K562 (cell line): Measurements from ENCODE around the gene A1BG. TPM values are rescaled to one million over a fixed set of nuclear protein-coding genes. Genes with fewer than 3 reads are reported as not detected.

ENCODE experiments used
- ATF7 ChIP-seq: fragments of 450-650 bp; IDR thresholded peaks from 2 replicates; pipeline ENCODE4 v1.7.1; 2014; ENCODE audit warnings: mild to moderate bottlenecking, moderate library complexity
- FOSL1 ChIP-seq: fragments of 200-800 bp; sonication (Bioruptor generic); conservative IDR thresholded peaks from 2 replicates; pipeline ENCODE4 v1.6.1; 2016; ENCODE audit warnings: missing genetic modification characterization, missing compliant biosample characterization
- MAFG ChIP-seq: fragments of 450-650 bp; conservative IDR thresholded peaks from 2 replicates; pipeline ENCODE4 v1.6.1; 2016; ENCODE audit warnings: missing genetic modification characterization, missing compliant biosample characterization
- PCBP1 ChIP-seq: fragments of 200-400 bp; formaldehyde crosslinking; IDR thresholded peaks from 2 replicates; pipeline ENCODE4 v1.6.1; 2018; ENCODE audit warnings: mild to moderate bottlenecking, low read depth, low read length; ENCODE audit not compliant: poor library complexity, severe bottlenecking
- PHB ChIP-seq: fragments of 250-450 bp; sonication (Bioruptor Pico); IDR thresholded peaks from 2 replicates; pipeline ENCODE4 v1.5.0; 2021
- PHF21A ChIP-seq: fragments of 450-650 bp; IDR thresholded peaks from 2 replicates; pipeline ENCODE4 v1.6.1; 2017; ENCODE audit warnings: low read depth, borderline replicate concordance
- PHTF2 ChIP-seq: fragments of 250-450 bp; sonication (Bioruptor Pico); IDR thresholded peaks from 2 replicates; pipeline ENCODE4 v1.5.0; 2021; ENCODE audit warnings: mild to moderate bottlenecking
- POLR2A ChIP-seq: fragments of 450-650 bp; conservative IDR thresholded peaks from 2 replicates; pipeline ENCODE4 v1.6.1; 2016
- RBM39 ChIP-seq: fragments of 200-400 bp; formaldehyde crosslinking; optimal IDR thresholded peaks from 2 replicates; pipeline ENCODE3; 2018; ENCODE audit warnings: low read depth, low read length
- TARDBP ChIP-seq: fragments of 450-650 bp; IDR thresholded peaks from 2 replicates; pipeline ENCODE4 v1.6.1; 2016
- U2AF2 ChIP-seq: fragments of 200-400 bp; formaldehyde crosslinking; optimal IDR thresholded peaks from 2 replicates; pipeline ENCODE3; 2017; ENCODE audit warnings: low read depth, mild to moderate bottlenecking, low read length
- YBX1 ChIP-seq: fragments of 450-650 bp; IDR thresholded peaks from 2 replicates; pipeline ENCODE4 v1.7.1; 2016; ENCODE audit warnings: mild to moderate bottlenecking
- polyA plus RNA-seq, 8 experiments: library from polyadenylated mRNA; depleted of rRNA in 4 of 8; stranded (reverse) in 5 of 8; unstranded in 3 of 8; fragments of >200 nt; fragmentation: Nextera tagmentation in 2 of 8; fragmentation: Illumina TruSeq in 1 of 8; extraction: Ambion mirVana in 2 of 8; extraction: Trizol in 1 of 8; gene quantifications; 2 replicates each; pipeline versions ENCODE4 v1.2.1 to v1.2.3, GENCODE V29; 2011 to 2014; ENCODE audit warnings: inconsistent platforms in 1 of 8, missing spikeins in 1 of 8
- total RNA-seq, 7 experiments: library from RNA; depleted of rRNA in 6 of 7; stranded (reverse); fragments of >200 nt in 6 of 7; fragmentation: Illumina TruSeq in 2 of 7; extraction: Trizol in 2 of 7; gene quantifications; 2 replicates each; pipeline versions ENCODE4 v1.2.1 to v1.2.3, GENCODE V29; 2011 to 2021; ENCODE audit warnings: low replicate concordance in 1 of 7
- TF ChIP-seq, protein P1 (sequence below): fragments of 250-450 bp; sonication (Bioruptor Pico); IDR thresholded peaks from 2 replicates; pipeline ENCODE4 v1.8.0; 2021; ENCODE audit warnings: moderate library complexity, mild to moderate bottlenecking, inconsistent platforms
- TF ChIP-seq, protein P2 (sequence below): fragments of 250-450 bp; sonication (Bioruptor Pico); IDR thresholded peaks from 2 replicates; pipeline ENCODE4 v1.4.0; 2020; ENCODE audit warnings: mild to moderate bottlenecking, moderate library complexity
- TF ChIP-seq, protein P3 (sequence below): fragments of 450-650 bp; formaldehyde crosslinking; IDR thresholded peaks from 2 replicates; pipeline ENCODE4 v1.4.0; 2020; ENCODE audit warnings: mild to moderate bottlenecking, moderate library complexity
- TF ChIP-seq, protein P4 (sequence below), 2 experiments: fragments of 450-650 bp in 1 of 2; sonication (generic) in 1 of 2; formaldehyde crosslinking in 1 of 2; IDR thresholded peaks; 2 replicates each; pipeline versions ENCODE4 v1.7.1 to v1.9.0; 2016 to 2022; ENCODE audit warnings: inconsistent platforms in 1 of 2, mild to moderate bottlenecking in 1 of 2, missing genetic modification reagents in 1 of 2

A1BG gene
- total and polyA plus RNA-seq, 9 of the 15 experiments (the other 6 are each of a cell fraction or from before 2014, with no cell fraction given), result 0.10 to 19.8 (median 2.6) TPM

DNA sequence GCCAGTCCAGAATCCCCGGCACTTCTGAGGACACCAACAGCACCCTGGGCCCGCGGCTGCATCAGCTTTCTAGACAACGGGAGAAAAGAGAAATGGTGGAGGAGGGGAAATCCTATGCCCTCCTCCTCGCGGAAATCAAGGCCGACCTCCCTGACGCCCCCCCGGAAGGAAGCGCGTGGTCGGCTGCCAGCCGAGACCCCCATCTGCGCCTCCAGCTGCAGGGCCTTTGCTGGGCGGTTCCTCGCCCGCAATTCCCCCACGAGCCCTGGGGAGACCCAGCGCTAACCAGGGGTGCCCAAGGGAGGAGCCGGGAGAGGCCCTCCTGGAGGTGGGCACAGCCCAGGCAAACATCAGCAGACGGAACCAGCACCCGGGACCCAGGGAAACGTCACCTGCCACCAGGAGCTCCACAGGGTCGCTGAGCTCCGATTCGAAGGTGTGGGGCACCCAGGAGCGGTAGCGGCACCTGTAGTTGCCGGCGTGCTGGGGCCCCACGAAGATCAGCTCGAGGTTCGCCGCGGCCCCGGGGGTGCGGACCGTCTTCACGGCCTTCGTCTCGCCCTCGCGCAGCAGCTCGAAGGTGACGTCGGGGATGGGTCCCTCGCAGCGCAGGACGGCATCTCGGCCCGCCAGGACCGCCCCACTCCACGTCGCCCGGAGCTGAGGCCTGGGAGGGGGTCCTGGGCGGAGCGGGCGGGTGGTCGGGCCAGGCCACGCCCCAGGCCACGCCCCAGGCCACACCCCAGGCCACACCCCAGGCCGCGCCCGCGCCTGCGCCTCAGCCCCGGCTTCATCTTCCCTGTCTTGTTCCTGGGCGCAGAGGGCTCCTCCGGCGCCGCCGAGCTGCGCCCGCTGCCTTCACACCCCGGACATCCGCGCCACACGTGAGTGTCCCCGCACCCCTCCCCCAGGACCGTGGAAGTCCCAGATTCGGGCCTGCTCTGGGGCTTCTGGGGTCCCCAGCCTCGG is 6.0 kb downstream of the A1BG start (continued):
- TF ChIP-seq, protein P1, sequence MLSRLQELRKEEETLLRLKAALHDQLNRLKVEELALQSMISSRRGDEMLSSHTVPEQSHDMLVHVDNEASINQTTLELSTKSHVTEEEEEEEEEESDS (CRISPR knock-in tag), result no peak
- no peak for TF ChIP-seq PHF21A
- peak; percentile 57; the same call in 1 of the 2 replicates for TF ChIP-seq ATF7
- TF ChIP-seq YBX1, result no peak
- TF ChIP-seq, protein P2, sequence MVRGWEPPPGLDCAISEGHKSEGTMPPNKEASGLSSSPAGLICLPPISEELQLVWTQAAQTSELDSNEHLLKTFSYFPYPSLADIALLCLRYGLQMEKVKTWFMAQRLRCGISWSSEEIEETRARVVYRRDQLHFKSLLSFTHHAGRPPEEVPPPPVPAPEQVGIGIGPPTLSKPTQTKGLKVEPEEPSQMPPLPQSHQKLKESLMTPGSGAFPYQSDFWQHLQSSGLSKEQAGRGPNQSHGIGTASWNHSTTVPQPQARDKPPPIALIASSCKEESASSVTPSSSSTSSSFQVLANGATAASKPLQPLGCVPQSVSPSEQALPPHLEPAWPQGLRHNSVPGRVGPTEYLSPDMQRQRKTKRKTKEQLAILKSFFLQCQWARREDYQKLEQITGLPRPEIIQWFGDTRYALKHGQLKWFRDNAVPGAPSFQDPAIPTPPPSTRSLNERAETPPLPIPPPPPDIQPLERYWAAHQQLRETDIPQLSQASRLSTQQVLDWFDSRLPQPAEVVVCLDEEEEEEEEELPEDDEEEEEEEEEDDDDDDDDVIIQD (CRISPR knock-in tag), result no peak
- TF ChIP-seq MAFG, result no peak
- TF ChIP-seq PHTF2 (CRISPR knock-in tag), result no peak
- no peak for TF ChIP-seq PCBP1
- TF ChIP-seq PHB, result no peak
- TF ChIP-seq, protein P3, sequence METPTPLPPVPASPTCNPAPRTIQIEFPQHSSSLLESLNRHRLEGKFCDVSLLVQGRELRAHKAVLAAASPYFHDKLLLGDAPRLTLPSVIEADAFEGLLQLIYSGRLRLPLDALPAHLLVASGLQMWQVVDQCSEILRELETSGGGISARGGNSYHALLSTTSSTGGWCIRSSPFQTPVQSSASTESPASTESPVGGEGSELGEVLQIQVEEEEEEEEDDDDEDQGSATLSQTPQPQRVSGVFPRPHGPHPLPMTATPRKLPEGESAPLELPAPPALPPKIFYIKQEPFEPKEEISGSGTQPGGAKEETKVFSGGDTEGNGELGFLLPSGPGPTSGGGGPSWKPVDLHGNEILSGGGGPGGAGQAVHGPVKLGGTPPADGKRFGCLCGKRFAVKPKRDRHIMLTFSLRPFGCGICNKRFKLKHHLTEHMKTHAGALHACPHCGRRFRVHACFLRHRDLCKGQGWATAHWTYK (CRISPR knock-in tag), result no peak
- TF ChIP-seq U2AF2, result no peak
- peak; percentile 44; the same call in 1 of the 2 replicates for TF ChIP-seq POLR2A
- no peak for TF ChIP-seq TARDBP
- TF ChIP-seq, protein P4, sequence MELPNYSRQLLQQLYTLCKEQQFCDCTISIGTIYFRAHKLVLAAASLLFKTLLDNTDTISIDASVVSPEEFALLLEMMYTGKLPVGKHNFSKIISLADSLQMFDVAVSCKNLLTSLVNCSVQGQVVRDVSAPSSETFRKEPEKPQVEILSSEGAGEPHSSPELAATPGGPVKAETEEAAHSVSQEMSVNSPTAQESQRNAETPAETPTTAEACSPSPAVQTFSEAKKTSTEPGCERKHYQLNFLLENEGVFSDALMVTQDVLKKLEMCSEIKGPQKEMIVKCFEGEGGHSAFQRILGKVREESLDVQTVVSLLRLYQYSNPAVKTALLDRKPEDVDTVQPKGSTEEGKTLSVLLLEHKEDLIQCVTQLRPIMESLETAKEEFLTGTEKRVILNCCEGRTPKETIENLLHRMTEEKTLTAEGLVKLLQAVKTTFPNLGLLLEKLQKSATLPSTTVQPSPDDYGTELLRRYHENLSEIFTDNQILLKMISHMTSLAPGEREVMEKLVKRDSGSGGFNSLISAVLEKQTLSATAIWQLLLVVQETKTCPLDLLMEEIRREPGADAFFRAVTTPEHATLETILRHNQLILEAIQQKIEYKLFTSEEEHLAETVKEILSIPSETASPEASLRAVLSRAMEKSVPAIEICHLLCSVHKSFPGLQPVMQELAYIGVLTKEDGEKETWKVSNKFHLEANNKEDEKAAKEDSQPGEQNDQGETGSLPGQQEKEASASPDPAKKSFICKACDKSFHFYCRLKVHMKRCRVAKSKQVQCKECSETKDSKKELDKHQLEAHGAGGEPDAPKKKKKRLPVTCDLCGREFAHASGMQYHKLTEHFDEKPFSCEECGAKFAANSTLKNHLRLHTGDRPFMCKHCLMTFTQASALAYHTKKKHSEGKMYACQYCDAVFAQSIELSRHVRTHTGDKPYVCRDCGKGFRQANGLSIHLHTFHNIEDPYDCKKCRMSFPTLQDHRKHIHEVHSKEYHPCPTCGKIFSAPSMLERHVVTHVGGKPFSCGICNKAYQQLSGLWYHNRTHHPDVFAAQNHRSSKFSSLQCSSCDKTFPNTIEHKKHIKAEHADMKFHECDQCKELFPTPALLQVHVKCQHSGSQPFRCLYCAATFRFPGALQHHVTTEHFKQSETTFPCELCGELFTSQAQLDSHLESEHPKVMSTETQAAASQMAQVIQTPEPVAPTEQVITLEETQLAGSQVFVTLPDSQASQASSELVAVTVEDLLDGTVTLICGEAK (IDR thresholded peaks at IDR 0.05), result peak; percentile 24; the same call in 1 of the 2 replicates
- TF ChIP-seq, protein P4 (CRISPR knock-in tag; IDR thresholded peaks at IDR 0.05), result no peak
- no peak for TF ChIP-seq RBM39
- no peak for TF ChIP-seq FOSL1 (tag)
